ENCODE measurements around the gene ZNF277. TPM values are rescaled to one million over a fixed set of nuclear protein-coding genes. Genes with fewer than 3 reads are reported as not detected.

Gene ZNF277
- total and polyA plus RNA-seq, 10 of the 15 experiments (the other 5 are each of a cell fraction or from before 2014, with no cell fraction given), result 10.6 to 33.9 (median 22.0) TPM

DNA sequence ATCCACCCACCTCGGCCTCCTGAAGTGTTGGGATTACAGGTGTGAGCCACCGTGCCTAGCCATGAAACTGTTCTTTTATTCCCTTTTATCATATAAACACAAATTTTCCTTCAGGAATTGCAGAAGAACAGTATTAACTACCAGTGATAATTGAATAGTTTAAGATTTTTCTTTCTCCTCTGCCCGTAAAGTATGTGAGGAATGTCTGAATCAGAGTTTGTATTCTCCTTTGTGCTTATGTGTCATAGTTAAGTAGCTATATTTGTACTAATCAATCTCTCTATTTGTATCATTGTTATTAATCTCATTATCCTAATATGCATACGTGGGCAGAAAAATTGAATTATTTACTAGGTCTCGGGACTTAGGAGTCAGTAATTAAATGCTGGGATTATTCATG lies 83.6 kb downstream of the ZNF277 start:
- intact Hi-C loops (cut with micrococcal nuclease; ENCODE audit: unreplicated experiment), result no loop called here
- 96% methylated on average over 5 of the region's 5 CpGs for WGBS (ENCODE audit: insufficient coverage, insufficient replicate concordance, low lambda C conversion rate, missing lambda C conversion rate)
- no peak for FAIRE-seq

More for the DNA sequence above, 83.6 kb downstream of the ZNF277 start:
- Histone ChIP-seq H3K27me3 (replicated peaks in 1 of 2; ENCODE audit: control insufficient read depth in 2 of 2, insufficient read depth in 2 of 2, low read length in 1 of 2) (no peaks in the 10 kb centered on the region), H3K9me3 (replicated peaks; ENCODE audit: control insufficient read depth, insufficient read depth, low read length) (no peaks in the 10 kb centered on the region), H2AFZ (ENCODE audit: control insufficient read depth, low read depth, low read length) (no peak overlapping the region), H4K20me1 (ENCODE audit: control insufficient read depth, insufficient read depth) (no peaks in the 10 kb centered on the region), H3K27ac (ENCODE audit: control insufficient read depth, insufficient read depth) (no peak overlapping the region), H3K4me2 (ENCODE audit: control insufficient read depth, insufficient read depth) (no peak overlapping the region), H3K4me3 (no peak overlapping the region), H3K4me1 (ENCODE audit: control insufficient read depth, insufficient read depth, low read length) (peaks cover 6% of the 10 kb centered on the region; the same call in 1 of the 2 replicates), H3K79me2 (ENCODE audit: control insufficient read depth, insufficient read depth, low read length) (no peaks in the 10 kb centered on the region), H3K36me3 (ENCODE audit: control insufficient read depth in 2 of 2, insufficient read depth in 2 of 2, low read length in 1 of 2) (no peaks in the 10 kb centered on the region; a peak in 1 of 4 replicates), H3K9ac (ENCODE audit: control insufficient read depth, insufficient read depth, low read length) (no peak overlapping the region)
- in situ Hi-C loops (cut with MboI), result no loop called here
- BruUV-seq (replicated peaks), result no TSS peak
- DNase-seq (ENCODE audit: low read depth, low spot score), result no peak
- ATAC-seq, result no peak
- ChIA-PET RAD21 (ENCODE audit: unreplicated experiment) (no interaction called here), POLR2A (no interaction called here), CTCF (no interaction called here), SMC1A (ENCODE audit: uncharacterized antibody, unreplicated experiment) (no interaction called here)
- TF ChIP-seq RCOR1 (conservative IDR thresholded peaks at IDR 0.05; ENCODE audit: low read depth, low read length) (no peak), YY1 (IDR thresholded peaks at IDR 0.05; ENCODE audit: low read depth, low read length) (no peak), MXI1 (IDR thresholded peaks at IDR 0.05; ENCODE audit: low read depth, low read length) (no peak), ZZZ3 (IDR thresholded peaks at IDR 0.05; ENCODE audit: control insufficient read depth, insufficient read length, low read depth) (no peak), NFIC (IDR thresholded peaks at IDR 0.05; ENCODE audit: low read depth, low read length) (no peak), SUPT20H (IDR thresholded peaks at IDR 0.05; ENCODE audit: borderline replicate concordance, control insufficient read depth, low read depth, low read length) (no peak)
- TF ChIP-seq, protein P1, sequence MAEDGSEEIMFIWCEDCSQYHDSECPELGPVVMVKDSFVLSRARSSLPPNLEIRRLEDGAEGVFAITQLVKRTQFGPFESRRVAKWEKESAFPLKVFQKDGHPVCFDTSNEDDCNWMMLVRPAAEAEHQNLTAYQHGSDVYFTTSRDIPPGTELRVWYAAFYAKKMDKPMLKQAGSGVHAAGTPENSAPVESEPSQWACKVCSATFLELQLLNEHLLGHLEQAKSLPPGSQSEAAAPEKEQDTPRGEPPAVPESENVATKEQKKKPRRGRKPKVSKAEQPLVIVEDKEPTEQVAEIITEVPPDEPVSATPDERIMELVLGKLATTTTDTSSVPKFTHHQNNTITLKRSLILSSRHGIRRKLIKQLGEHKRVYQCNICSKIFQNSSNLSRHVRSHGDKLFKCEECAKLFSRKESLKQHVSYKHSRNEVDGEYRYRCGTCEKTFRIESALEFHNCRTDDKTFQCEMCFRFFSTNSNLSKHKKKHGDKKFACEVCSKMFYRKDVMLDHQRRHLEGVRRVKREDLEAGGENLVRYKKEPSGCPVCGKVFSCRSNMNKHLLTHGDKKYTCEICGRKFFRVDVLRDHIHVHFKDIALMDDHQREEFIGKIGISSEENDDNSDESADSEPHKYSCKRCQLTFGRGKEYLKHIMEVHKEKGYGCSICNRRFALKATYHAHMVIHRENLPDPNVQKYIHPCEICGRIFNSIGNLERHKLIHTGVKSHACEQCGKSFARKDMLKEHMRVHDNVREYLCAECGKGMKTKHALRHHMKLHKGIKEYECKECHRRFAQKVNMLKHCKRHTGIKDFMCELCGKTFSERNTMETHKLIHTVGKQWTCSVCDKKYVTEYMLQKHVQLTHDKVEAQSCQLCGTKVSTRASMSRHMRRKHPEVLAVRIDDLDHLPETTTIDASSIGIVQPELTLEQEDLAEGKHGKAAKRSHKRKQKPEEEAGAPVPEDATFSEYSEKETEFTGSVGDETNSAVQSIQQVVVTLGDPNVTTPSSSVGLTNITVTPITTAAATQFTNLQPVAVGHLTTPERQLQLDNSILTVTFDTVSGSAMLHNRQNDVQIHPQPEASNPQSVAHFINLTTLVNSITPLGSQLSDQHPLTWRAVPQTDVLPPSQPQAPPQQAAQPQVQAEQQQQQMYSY (CRISPR knock-in tag; IDR thresholded peaks at IDR 0.05), result no peak
- TF ChIP-seq, protein P2, sequence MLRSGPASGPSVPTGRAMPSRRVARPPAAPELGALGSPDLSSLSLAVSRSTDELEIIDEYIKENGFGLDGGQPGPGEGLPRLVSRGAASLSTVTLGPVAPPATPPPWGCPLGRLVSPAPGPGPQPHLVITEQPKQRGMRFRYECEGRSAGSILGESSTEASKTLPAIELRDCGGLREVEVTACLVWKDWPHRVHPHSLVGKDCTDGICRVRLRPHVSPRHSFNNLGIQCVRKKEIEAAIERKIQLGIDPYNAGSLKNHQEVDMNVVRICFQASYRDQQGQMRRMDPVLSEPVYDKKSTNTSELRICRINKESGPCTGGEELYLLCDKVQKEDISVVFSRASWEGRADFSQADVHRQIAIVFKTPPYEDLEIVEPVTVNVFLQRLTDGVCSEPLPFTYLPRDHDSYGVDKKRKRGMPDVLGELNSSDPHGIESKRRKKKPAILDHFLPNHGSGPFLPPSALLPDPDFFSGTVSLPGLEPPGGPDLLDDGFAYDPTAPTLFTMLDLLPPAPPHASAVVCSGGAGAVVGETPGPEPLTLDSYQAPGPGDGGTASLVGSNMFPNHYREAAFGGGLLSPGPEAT (IDR thresholded peaks at IDR 0.05; ENCODE audit: low read depth), result no peak
